GM12878 (cell line): ENCODE results near the gene DRAXIN.

ENCODE experiments used
- IKZF2 ChIP-seq, 2 experiments: fragments of 450-650 bp; IDR thresholded peaks; 2 replicates each; pipeline ENCODE4 v1.6.1; 2017; ENCODE audit warnings: mild to moderate bottlenecking in 2 of 2, moderate library complexity in 2 of 2
- PAX8 ChIP-seq: fragments of 450-650 bp; IDR thresholded peaks from 2 replicates; pipeline ENCODE4 v1.6.1; 2017; ENCODE audit warnings: mild to moderate bottlenecking, moderate library complexity
- TF ChIP-seq, protein P1 (sequence below), 3 experiments: IDR thresholded peaks in 2 of 3; conservative IDR thresholded peaks in 1 of 3; 2 replicates each; pipeline ENCODE4 v1.5.1; 2011; ENCODE audit warnings: low read depth in 3 of 3, low read length in 3 of 3, mild to moderate bottlenecking in 3 of 3, control low read depth in 2 of 3, moderate library complexity in 2 of 3, inconsistent platforms in 1 of 3, mixed read lengths in 1 of 3; ENCODE audit not compliant: control insufficient read depth in 2 of 3, insufficient read depth in 1 of 3; ENCODE audit errors: extremely low read depth in 1 of 3

DNA sequence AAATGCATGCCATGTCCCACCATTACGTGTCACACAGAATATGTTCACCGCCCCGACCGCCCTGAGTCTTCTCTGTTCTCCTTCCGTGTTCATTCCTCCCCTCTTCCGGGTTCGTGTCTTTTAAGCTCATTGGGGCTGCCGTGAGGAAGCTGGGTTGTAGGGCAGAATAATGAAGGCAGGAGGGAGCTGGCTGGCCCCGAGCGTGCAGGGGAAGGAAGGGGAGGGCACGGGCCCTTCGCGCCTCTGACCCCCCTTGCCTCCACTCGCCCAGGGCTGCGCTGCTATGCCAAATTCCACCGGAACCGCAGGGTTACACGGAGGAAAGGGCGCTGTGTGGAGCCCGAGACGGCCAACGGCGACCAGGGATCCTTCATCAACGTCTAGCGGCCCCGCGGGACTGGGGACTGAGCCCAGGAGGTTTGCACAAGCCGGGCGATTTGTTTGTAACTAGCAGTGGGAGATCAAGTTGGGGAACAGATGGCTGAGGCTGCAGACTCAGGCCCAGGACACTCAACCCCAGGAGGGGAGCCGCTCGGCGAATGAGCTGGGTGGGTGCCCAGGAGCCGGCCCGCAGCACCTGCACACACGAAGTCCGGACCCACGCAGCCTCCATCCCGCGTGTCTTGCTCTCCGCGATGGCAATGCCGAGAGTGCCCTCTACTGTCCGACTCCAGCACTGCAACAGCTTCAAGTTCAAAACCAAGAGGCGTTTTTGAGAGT lies 28.0 kb downstream of the DRAXIN start:
- TF ChIP-seq IKZF2 (IDR thresholded peaks at IDR 0.05) (no peak), PAX8 (no peak)
- TF ChIP-seq, protein P1, sequence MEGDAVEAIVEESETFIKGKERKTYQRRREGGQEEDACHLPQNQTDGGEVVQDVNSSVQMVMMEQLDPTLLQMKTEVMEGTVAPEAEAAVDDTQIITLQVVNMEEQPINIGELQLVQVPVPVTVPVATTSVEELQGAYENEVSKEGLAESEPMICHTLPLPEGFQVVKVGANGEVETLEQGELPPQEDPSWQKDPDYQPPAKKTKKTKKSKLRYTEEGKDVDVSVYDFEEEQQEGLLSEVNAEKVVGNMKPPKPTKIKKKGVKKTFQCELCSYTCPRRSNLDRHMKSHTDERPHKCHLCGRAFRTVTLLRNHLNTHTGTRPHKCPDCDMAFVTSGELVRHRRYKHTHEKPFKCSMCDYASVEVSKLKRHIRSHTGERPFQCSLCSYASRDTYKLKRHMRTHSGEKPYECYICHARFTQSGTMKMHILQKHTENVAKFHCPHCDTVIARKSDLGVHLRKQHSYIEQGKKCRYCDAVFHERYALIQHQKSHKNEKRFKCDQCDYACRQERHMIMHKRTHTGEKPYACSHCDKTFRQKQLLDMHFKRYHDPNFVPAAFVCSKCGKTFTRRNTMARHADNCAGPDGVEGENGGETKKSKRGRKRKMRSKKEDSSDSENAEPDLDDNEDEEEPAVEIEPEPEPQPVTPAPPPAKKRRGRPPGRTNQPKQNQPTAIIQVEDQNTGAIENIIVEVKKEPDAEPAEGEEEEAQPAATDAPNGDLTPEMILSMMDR (IDR thresholded peaks at IDR 0.05 in 2 of 3, conservative IDR thresholded peaks at IDR 0.05 in 1 of 3; ENCODE audit: control insufficient read depth in 2 of 3, extremely low read depth in 1 of 3, insufficient read depth in 1 of 3, low read depth in 3 of 3, low read length in 3 of 3), result peak; percentile 91 to 98 (median 97)
